Retina (tissue), 1 donor: ENCODE data around the gene OR5M11.
"Not testable (repeated sequence)": the region's sequence is repeated elsewhere in the genome, so short reads cannot be mapped to it uniquely, and the experiment has no call there.

Experiments used
- DNase-seq: peaks from one replicate; pipeline ENCODE4 v3.0.0-alpha.2; 2016

The OR5M11 gene

GRCh38 chr11:56543157-56543556, at the start of gene OR5M11:
OR5M11 (minus strand) TSS chr11:56543257; CDS start chr11:56543257, 0 bp downstream.
- no peak for DNase-seq

GRCh38 chr11:56592088-56592717, 49.1 kb upstream of the OR5M11 start:
- DNase-seq, result not testable (repeated sequence)

- DNase-seq, result no peak
Observed at GRCh38 chr11:56577621-56578020, 34.6 kb upstream of the OR5M11 start, which contains the start of gene OR5M10. OR5M10 (minus strand) TSS chr11:56577721; CDS start chr11:56577721, 0 bp downstream.

GRCh38 chr11:56558574-56558973, 15.5 kb upstream of the OR5M11 start:
- no peak for DNase-seq

- DNase-seq, result not testable (repeated sequence)
Observed at GRCh38 chr11:56554691-56555090, 11.6 kb upstream of the OR5M11 start.

GRCh38 chr11:56545531-56545930, 2.5 kb upstream of the OR5M11 start:
- no peak for DNase-seq

- no peak for DNase-seq
Observed at GRCh38 chr11:56543739-56544138, 682 bp upstream of the OR5M11 start.

GRCh38 chr11:56533054-56533740, 9.9 kb downstream of the OR5M11 start:
- DNase-seq, result no peak

GRCh38 chr11:56531856-56532255, 11.2 kb downstream of the OR5M11 start:
- DNase-seq, result no peak

GRCh38 chr11:56522008-56522407, 21.0 kb downstream of the OR5M11 start:
- no peak for DNase-seq

GRCh38 chr11:56513280-56513679, 29.8 kb downstream of the OR5M11 start:
- no peak for DNase-seq

GRCh38 chr11:56509439-56509838, 33.6 kb downstream of the OR5M11 start:
- DNase-seq, result no peak

GRCh38 chr11:56497010-56497409, 46.0 kb downstream of the OR5M11 start:
- no peak for DNase-seq

- no peak for DNase-seq
Observed at GRCh38 chr11:56495117-56495516, 47.9 kb downstream of the OR5M11 start.
